Liver (tissue), 9 donors: ENCODE measurements around the gene SLC5A12. TPM values are rescaled to one million over a fixed set of nuclear protein-coding genes. Genes with fewer than 3 reads are reported as not detected.
"Not testable (repeated sequence)": the region's sequence is repeated elsewhere in the genome, so short reads cannot be mapped to it uniquely, and the experiment has no call there.

Source experiments
- DNase-seq: peaks from one replicate; pipeline ENCODE4 v3.0.0-alpha.2; 2017; ENCODE audit warnings: low spot score
- H3K27ac ChIP-seq, 2 donors: one replicate each; pipeline ENCODE4 v1.7.0; 2013; ENCODE audit warnings: inconsistent platforms in 2 of 2, low read length in 2 of 2, control low read depth in 1 of 2, low read depth in 1 of 2, mild to moderate bottlenecking in 1 of 2
- H3K27me3 ChIP-seq, 4 donors: one replicate each; pipeline versions ENCODE4 v1.6.1 to v1.7.0; 2013; ENCODE audit warnings: low read length in 3 of 4, inconsistent platforms in 1 of 4, mild to moderate bottlenecking in 1 of 4, moderate library complexity in 1 of 4; ENCODE audit not compliant: control insufficient read depth in 4 of 4, insufficient read depth in 4 of 4
- H3K36me3 ChIP-seq, 4 donors: one replicate each; pipeline versions ENCODE4 v1.6.1 to v1.7.0; 2013; ENCODE audit warnings: low read length in 3 of 4, mild to moderate bottlenecking in 3 of 4, low read depth in 1 of 4, moderate library complexity in 1 of 4; ENCODE audit not compliant: control insufficient read depth in 4 of 4, insufficient read depth in 3 of 4
- H3K4me1 ChIP-seq, 4 donors: one replicate each; pipeline versions ENCODE4 v1.6.1 to v1.7.0; 2013; ENCODE audit warnings: low read length in 3 of 4, mild to moderate bottlenecking in 3 of 4, moderate library complexity in 1 of 4; ENCODE audit not compliant: control insufficient read depth in 4 of 4, insufficient read depth in 4 of 4
- H3K4me3 ChIP-seq, 3 donors: one replicate each; pipeline versions ENCODE4 v1.6.1 to v1.7.0; 2013; ENCODE audit warnings: low read length in 3 of 3, control low read depth in 1 of 3, low read depth in 1 of 3, mild to moderate bottlenecking in 1 of 3
- H3K9ac ChIP-seq, 2 donors: one replicate each; pipeline ENCODE4 v1.7.0; 2013; ENCODE audit warnings: low read length in 2 of 2, mild to moderate bottlenecking in 2 of 2, moderate library complexity in 2 of 2, control low read depth in 1 of 2, low read depth in 1 of 2
- H3K9me3 ChIP-seq, 4 donors: one replicate each; pipeline versions ENCODE4 v1.6.1 to v1.7.0; 2013; ENCODE audit warnings: low read length in 3 of 4; ENCODE audit not compliant: control insufficient read depth in 4 of 4
- CTCF ChIP-seq: fragments of 150-350 bp; IDR thresholded peaks from 2 replicates; pipeline ENCODE4 v1.5.1; 2017; ENCODE audit warnings: improper control_type of control experiment, low read depth, low read length; ENCODE audit not compliant: missing input control
- EGR1 ChIP-seq, 2 donors: IDR thresholded peaks; 2 replicates each; pipeline ENCODE4 v1.6.1; 2016 to 2018; ENCODE audit warnings: antibody characterized with exemption in 2 of 2, low read depth in 2 of 2
- FOXA2 ChIP-seq: IDR thresholded peaks from 2 replicates; pipeline ENCODE4 v1.6.1; 2016; ENCODE audit warnings: antibody characterized with exemption
- JUND ChIP-seq, 2 donors: IDR thresholded peaks; 2 replicates each; pipeline ENCODE4 v1.6.1; 2016; ENCODE audit warnings: antibody characterized with exemption in 2 of 2
- NR2F2 ChIP-seq: IDR thresholded peaks from 2 replicates; pipeline ENCODE4 v1.6.1; 2016; ENCODE audit warnings: antibody characterized with exemption
- RAD21 ChIP-seq, 2 donors: IDR thresholded peaks; 2 replicates each; pipeline ENCODE4 v1.6.1; 2016; ENCODE audit warnings: antibody characterized with exemption in 2 of 2, mild to moderate bottlenecking in 2 of 2
- REST ChIP-seq: IDR thresholded peaks from 2 replicates; pipeline ENCODE4 v1.6.1; 2016; ENCODE audit warnings: antibody characterized with exemption, mild to moderate bottlenecking
- RXRA ChIP-seq, 2 donors: IDR thresholded peaks; 2 replicates each; pipeline ENCODE4 v1.6.1; 2017 to 2018; ENCODE audit warnings: antibody characterized with exemption in 2 of 2, mild to moderate bottlenecking in 1 of 2
- WGBS: extraction: QIAGEN DNeasy Blood & Tissue Kit; methylation state at CpG from one replicate; pipeline ENCODE4 v1.1.7; 2013; 5-methylcytosine and 5-hydroxymethylcytosine counted together
- polyA plus RNA-seq, 2 donors: library from polyadenylated mRNA; stranded (reverse) in 1 of 2; unstranded in 1 of 2; fragments of 200-250 nt in 1 of 2; fragments of >200 nt in 1 of 2; fragmentation: Nextera tagmentation in 1 of 2; extraction: Ambion mirVana in 1 of 2; gene quantifications; one replicate each; pipeline versions ENCODE4 v1.2.1 to v1.2.3, GENCODE V29; 2013 to 2015
- total RNA-seq, 2 donors: library from RNA; depleted of rRNA; stranded (reverse); fragments of >200 nt; gene quantifications; one replicate each; pipeline ENCODE4 v1.2.3, GENCODE V29; 2014
- TF ChIP-seq, protein P1 (sequence below): IDR thresholded peaks from 2 replicates; pipeline ENCODE4 v1.6.1; 2016; ENCODE audit warnings: antibody characterized with exemption
- donor health status: healthy.
- donor health status: healthy.
- donor health status: healthy.
- donor health status: healthy.
- donor health status: healthy.

Gene SLC5A12
- total and polyA plus RNA-seq, 4 donors = under 0.01 to 0.23 (median 0.03) TPM; not detected in 1

DNA sequence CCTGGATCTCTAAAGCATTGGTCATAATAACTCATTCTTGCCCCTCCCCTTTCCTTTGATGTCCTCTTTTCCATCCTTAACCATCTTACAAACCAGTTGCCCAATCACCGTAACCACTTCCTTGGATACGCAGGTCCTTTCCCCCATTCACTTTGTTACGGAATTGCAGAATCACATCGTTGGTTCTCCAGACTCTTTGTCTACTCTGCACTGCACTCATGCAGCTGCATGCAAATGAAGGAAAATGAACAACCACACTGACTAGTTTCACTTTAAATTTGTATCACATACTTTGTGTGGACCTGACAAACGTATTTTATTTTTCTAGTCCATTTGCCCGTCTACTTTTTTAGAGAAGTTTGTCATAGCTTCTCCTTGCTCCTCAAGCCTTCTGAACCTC is 69.9 kb downstream of the SLC5A12 start:
- Histone ChIP-seq H3K27ac (no peak overlapping the region), H3K4me1 (peaks cover 0 to 3% (median 0%) of the 10 kb centered on the region in 4 donors), H3K9ac (no peak overlapping the region), H3K4me3 (no peak overlapping the region), H3K36me3 (no peaks in the 10 kb centered on the region), H3K9me3 (no peaks in the 10 kb centered on the region), H3K27me3 (peaks cover 0 to 3% (median 0%) of the 10 kb centered on the region in 4 donors)
- no peak for DNase-seq
- no peak for TF ChIP-seq REST
- no peak for TF ChIP-seq NR2F2
- TF ChIP-seq RXRA (IDR thresholded peaks at IDR 0.05) = no peak
- WGBS = 80% methylated on average over 6 of the region's 6 CpGs

GRCh38 chr11:26649884-26650283 is 72.0 kb downstream of the SLC5A12 start:
- WGBS = 36% methylated on average over 8 of the region's 8 CpGs
- DNase-seq = peak; percentile 44

GRCh38 chr11:26643314-26643713 is 78.5 kb downstream of the SLC5A12 start:
- not testable (repeated sequence) for H3K9me3 ChIP-seq, H3K27me3 ChIP-seq, H3K36me3 ChIP-seq, DNase-seq, H3K4me3 ChIP-seq, H3K4me1 ChIP-seq, H3K9ac ChIP-seq, H3K27ac ChIP-seq
- WGBS = 90% methylated on average over 10 of the region's 10 CpGs

More at GRCh38 chr11:26649884-26650283, 72.0 kb downstream of the SLC5A12 start:
- Histone ChIP-seq H3K4me1 (peaks cover 0 to 3% (median 0%) of the 10 kb centered on the region in 4 donors), H3K9ac (no peak overlapping the region), H3K9me3 (no peaks in the 10 kb centered on the region), H3K4me3 (no peak overlapping the region), H3K27ac (no peak overlapping the region), H3K27me3 (peaks cover 0 to 3% (median 0%) of the 10 kb centered on the region in 4 donors), H3K36me3 (no peaks in the 10 kb centered on the region)
- TF ChIP-seq, protein P1, sequence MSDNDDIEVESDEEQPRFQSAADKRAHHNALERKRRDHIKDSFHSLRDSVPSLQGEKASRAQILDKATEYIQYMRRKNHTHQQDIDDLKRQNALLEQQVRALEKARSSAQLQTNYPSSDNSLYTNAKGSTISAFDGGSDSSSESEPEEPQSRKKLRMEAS = no peak
- TF ChIP-seq RAD21 (IDR thresholded peaks at IDR 0.05) = peak; percentile 78
- no peak for TF ChIP-seq JUND (IDR thresholded peaks at IDR 0.05)
- no peak for TF ChIP-seq EGR1 (IDR thresholded peaks at IDR 0.05; ENCODE audit: low read depth in 2 of 2)
- TF ChIP-seq RXRA (IDR thresholded peaks at IDR 0.05) = no peak
- TF ChIP-seq CTCF = peak; percentile 57
- TF ChIP-seq REST = no peak
- TF ChIP-seq FOXA2 = no peak
